ENCODE results near the gene SLC31A2.
"Not testable (repeated sequence)": the region's sequence is repeated elsewhere in the genome, so short reads cannot be mapped to it uniquely, and the experiment has no call there.

GRCh38 chr9:113112706-113113510 lies 37.9 kb upstream of the SLC31A2 start:
- not testable (repeated sequence) for TF ChIP-seq POLR2A, POLR2AphosphoS5 (IDR thresholded peaks at IDR 0.05)
- TF ChIP-seq, protein P1, sequence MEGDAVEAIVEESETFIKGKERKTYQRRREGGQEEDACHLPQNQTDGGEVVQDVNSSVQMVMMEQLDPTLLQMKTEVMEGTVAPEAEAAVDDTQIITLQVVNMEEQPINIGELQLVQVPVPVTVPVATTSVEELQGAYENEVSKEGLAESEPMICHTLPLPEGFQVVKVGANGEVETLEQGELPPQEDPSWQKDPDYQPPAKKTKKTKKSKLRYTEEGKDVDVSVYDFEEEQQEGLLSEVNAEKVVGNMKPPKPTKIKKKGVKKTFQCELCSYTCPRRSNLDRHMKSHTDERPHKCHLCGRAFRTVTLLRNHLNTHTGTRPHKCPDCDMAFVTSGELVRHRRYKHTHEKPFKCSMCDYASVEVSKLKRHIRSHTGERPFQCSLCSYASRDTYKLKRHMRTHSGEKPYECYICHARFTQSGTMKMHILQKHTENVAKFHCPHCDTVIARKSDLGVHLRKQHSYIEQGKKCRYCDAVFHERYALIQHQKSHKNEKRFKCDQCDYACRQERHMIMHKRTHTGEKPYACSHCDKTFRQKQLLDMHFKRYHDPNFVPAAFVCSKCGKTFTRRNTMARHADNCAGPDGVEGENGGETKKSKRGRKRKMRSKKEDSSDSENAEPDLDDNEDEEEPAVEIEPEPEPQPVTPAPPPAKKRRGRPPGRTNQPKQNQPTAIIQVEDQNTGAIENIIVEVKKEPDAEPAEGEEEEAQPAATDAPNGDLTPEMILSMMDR (IDR thresholded peaks at IDR 0.05) = peak in 3 of 4 experiments; percentile 10 to 62 (median 47)

Measured in prostate gland (tissue), 2 donors.